Loucy (cell line): ENCODE data around the gene PCED1B.

Source experiments
- EZH2phosphoT487 ChIP-seq: fragments of 200-600 bp; IDR thresholded peaks from 2 replicates; pipeline ENCODE4 v1.6.1; 2018; ENCODE audit warnings: antibody characterized with exemption, mild to moderate bottlenecking, moderate library complexity, borderline replicate concordance
- TF ChIP-seq, protein P1 (sequence below): fragments of 200-600 bp; sonication (generic); conservative IDR thresholded peaks from 2 replicates; pipeline ENCODE4 v1.5.1; 2014; ENCODE audit warnings: mild to moderate bottlenecking, antibody characterized with exemption, low read length

- TF ChIP-seq EZH2phosphoT487 = no peak
- TF ChIP-seq, protein P1, sequence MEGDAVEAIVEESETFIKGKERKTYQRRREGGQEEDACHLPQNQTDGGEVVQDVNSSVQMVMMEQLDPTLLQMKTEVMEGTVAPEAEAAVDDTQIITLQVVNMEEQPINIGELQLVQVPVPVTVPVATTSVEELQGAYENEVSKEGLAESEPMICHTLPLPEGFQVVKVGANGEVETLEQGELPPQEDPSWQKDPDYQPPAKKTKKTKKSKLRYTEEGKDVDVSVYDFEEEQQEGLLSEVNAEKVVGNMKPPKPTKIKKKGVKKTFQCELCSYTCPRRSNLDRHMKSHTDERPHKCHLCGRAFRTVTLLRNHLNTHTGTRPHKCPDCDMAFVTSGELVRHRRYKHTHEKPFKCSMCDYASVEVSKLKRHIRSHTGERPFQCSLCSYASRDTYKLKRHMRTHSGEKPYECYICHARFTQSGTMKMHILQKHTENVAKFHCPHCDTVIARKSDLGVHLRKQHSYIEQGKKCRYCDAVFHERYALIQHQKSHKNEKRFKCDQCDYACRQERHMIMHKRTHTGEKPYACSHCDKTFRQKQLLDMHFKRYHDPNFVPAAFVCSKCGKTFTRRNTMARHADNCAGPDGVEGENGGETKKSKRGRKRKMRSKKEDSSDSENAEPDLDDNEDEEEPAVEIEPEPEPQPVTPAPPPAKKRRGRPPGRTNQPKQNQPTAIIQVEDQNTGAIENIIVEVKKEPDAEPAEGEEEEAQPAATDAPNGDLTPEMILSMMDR = no peak
Measured at GRCh38 chr12:47145188-47145587, 65.8 kb downstream of the PCED1B start.
